ENCODE measurements around the gene MVD. TPM values are rescaled to one million over a fixed set of nuclear protein-coding genes. Genes with fewer than 3 reads are reported as not detected.

MVD gene
- total and polyA plus RNA-seq, 10 of the 15 experiments (the other 5 are each of a cell fraction or from before 2014, with no cell fraction given) = 5.0 to 147 (median 65.0) TPM

GRCh38 chr16:88653101-88653500 is 9.8 kb downstream of the MVD start (continued):
- TF ChIP-seq BHLHE40 (IDR thresholded peaks at IDR 0.05; ENCODE audit: borderline replicate concordance in 1 of 2, low read depth in 2 of 2, low read length in 1 of 2) (no peak), ATF3 (IDR thresholded peaks at IDR 0.05; ENCODE audit: borderline replicate concordance, extremely low read depth, low read depth, low read length) (no peak), RB1 (IDR thresholded peaks at IDR 0.05; ENCODE audit: borderline replicate concordance) (no peak), HDGF (IDR thresholded peaks at IDR 0.05) (no peak), MYB (IDR thresholded peaks at IDR 0.05; ENCODE audit: borderline replicate concordance, low read depth, low read length) (no peak), ZNF24 (IDR thresholded peaks at IDR 0.05) (no peak)

- Histone ChIP-seq H4K20me1 (ENCODE audit: control insufficient read depth, insufficient read depth) (no peaks in the 10 kb centered on the region; the same call in 1 of the 2 replicates), H3K4me2 (ENCODE audit: control insufficient read depth, insufficient read depth) (no peak overlapping the region), H3K79me2 (ENCODE audit: control insufficient read depth, insufficient read depth, low read length) (peaks cover 29% of the 10 kb centered on the region), H2AFZ (ENCODE audit: control insufficient read depth, low read depth, low read length) (no peak overlapping the region), H3K27me3 (replicated peaks in 1 of 2; ENCODE audit: control insufficient read depth in 2 of 2, insufficient read depth in 2 of 2, low read length in 1 of 2) (no peaks in the 10 kb centered on the region), H3K4me1 (ENCODE audit: control insufficient read depth, insufficient read depth, low read length) (peaks cover 21% of the 10 kb centered on the region), H3K9me3 (replicated peaks; ENCODE audit: control insufficient read depth, insufficient read depth, low read length) (no peaks in the 10 kb centered on the region), H3K36me3 (ENCODE audit: control insufficient read depth in 2 of 2, insufficient read depth in 2 of 2, low read length in 1 of 2) (peaks cover 2 to 12% of the 10 kb centered on the region in 2 experiments), H3K9ac (ENCODE audit: control insufficient read depth, insufficient read depth, low read length) (no peak overlapping the region), H3K27ac (ENCODE audit: control insufficient read depth, insufficient read depth) (no peak overlapping the region), H3K4me3 (no peak overlapping the region)
- no peak for ATAC-seq
- BruUV-seq (replicated peaks) = no TSS peak
- FAIRE-seq = no peak
- ChIA-PET RAD21 (ENCODE audit: unreplicated experiment) (interaction anchor here (1.1 kb wide), 1 partner anchor 52 kb away, joined by 3 read pairs; no protein-coding TSS in a partner anchor), CTCF (interaction anchor here (1.3 kb wide), 1 partner anchor 48 kb away, joined by 6 read pairs; no protein-coding TSS in a partner anchor), POLR2A (interaction anchor here (1.1 to 1.3 kb wide), 3 partner anchors 10 to 19 kb away, joined by 3 to 6 read pairs (median 4); partner anchors contain the start of gene MVD), SMC1A (ENCODE audit: uncharacterized antibody, unreplicated experiment) (no interaction called here)
- in situ Hi-C loops (cut with MboI) = no loop called here
- intact Hi-C loops (cut with micrococcal nuclease; ENCODE audit: unreplicated experiment) = loop anchor here (5.0 kb wide), 1 partner anchor 160 kb away; the partner anchor contains the start of gene APRT
- no peak for DNase-seq (ENCODE audit: low read depth, low spot score)
- no peak for TF ChIP-seq CEBPZ (IDR thresholded peaks at IDR 0.05; ENCODE audit: low read depth, low read length)
- TF ChIP-seq, protein P1, sequence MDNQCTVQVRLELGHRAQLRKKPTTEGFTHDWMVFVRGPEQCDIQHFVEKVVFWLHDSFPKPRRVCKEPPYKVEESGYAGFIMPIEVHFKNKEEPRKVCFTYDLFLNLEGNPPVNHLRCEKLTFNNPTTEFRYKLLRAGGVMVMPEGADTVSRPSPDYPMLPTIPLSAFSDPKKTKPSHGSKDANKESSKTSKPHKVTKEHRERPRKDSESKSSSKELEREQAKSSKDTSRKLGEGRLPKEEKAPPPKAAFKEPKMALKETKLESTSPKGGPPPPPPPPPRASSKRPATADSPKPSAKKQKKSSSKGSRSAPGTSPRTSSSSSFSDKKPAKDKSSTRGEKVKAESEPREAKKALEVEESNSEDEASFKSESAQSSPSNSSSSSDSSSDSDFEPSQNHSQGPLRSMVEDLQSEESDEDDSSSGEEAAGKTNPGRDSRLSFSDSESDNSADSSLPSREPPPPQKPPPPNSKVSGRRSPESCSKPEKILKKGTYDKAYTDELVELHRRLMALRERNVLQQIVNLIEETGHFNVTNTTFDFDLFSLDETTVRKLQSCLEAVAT (IDR thresholded peaks at IDR 0.05) = no peak
- TF ChIP-seq GABPA (IDR thresholded peaks at IDR 0.05; ENCODE audit: low read depth) = no peak
- TF ChIP-seq BMI1 (IDR thresholded peaks at IDR 0.05; ENCODE audit: borderline replicate concordance) = no peak
- no peak for TF ChIP-seq MTA3 (IDR thresholded peaks at IDR 0.05; ENCODE audit: borderline replicate concordance, low read length)
- no peak for TF ChIP-seq NBN (IDR thresholded peaks at IDR 0.05)
- 74% methylated on average over 6 of the region's 8 CpGs for WGBS (ENCODE audit: insufficient coverage, insufficient replicate concordance, low lambda C conversion rate, missing lambda C conversion rate)
Observed at GRCh38 chr16:88652762-88653063, 10.2 kb downstream of the MVD start.

Measured in GM12878 (cell line).